ENCODE measurements around the gene ARHGAP10.
"Not testable (repeated sequence)": the region's sequence is repeated elsewhere in the genome, so short reads cannot be mapped to it uniquely, and the experiment has no call there.

Gene ARHGAP10

DNA sequence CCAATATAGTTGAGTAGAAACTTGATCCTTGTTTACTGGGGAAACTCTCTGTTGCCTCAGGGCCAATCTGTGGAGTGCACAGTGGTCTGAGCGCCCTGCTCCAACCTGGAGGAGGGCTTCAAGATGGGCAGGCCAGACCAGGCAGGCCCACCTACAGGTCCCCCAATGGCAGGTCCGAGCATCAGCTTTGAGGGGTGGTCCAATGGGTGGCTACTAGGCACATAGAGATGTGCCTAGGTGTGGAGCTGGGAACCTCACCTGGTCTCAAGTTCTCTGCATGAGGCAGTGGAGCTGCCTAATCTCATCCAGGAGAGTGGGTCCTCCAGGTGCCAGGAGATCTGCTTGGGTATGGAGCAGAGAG, 252.9 kb downstream of the ARHGAP10 start:
- Histone ChIP-seq H3K9me3 (ENCODE audit: control insufficient read depth, low read length) (no peaks in the 10 kb centered on the region), H3K4me3 (ENCODE audit: low read length) (no peak overlapping the region), H3K4me1 (ENCODE audit: control insufficient read depth, insufficient read depth, low read length) (peaks cover 7% of the 10 kb centered on the region), H3K36me3 (ENCODE audit: control insufficient read depth, insufficient read depth, low read length) (no peaks in the 10 kb centered on the region), H3K9ac (ENCODE audit: low read length) (no peak overlapping the region), H3K27me3 (ENCODE audit: control insufficient read depth, insufficient read depth, low read length) (no peaks in the 10 kb centered on the region)

DNA sequence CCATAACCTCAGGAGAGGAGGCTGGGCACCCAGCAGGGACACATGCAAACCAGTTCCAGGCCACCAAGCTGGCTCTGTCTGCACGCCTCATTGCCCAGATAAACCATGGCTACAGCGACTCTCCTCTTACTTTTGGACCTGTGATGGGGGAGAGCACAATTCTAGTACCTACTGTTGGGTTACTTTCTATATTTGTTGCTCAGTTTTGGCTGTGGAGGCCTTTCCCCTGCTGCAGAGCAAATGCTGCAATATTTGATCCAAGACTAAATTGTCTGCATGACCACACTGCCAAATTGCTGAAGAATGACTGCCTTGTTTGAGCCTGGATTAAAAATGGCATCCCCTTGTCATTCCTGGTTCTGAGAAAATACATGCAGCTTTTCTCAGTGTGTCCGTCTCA, 253.5 kb downstream of the ARHGAP10 start:
- no peaks in the 10 kb centered on the region for H3K9me3 ChIP-seq (ENCODE audit: control insufficient read depth, low read length)
- no peaks in the 10 kb centered on the region for H3K27me3 ChIP-seq (ENCODE audit: control insufficient read depth, insufficient read depth, low read length)
- H3K36me3 ChIP-seq (ENCODE audit: control insufficient read depth, insufficient read depth, low read length): no peaks in the 10 kb centered on the region
- H3K4me1 ChIP-seq (ENCODE audit: control insufficient read depth, insufficient read depth, low read length): peaks cover 7% of the 10 kb centered on the region
- H3K9ac ChIP-seq (ENCODE audit: low read length): no peak overlapping the region
- no peak overlapping the region for H3K4me3 ChIP-seq (ENCODE audit: low read length)

DNA sequence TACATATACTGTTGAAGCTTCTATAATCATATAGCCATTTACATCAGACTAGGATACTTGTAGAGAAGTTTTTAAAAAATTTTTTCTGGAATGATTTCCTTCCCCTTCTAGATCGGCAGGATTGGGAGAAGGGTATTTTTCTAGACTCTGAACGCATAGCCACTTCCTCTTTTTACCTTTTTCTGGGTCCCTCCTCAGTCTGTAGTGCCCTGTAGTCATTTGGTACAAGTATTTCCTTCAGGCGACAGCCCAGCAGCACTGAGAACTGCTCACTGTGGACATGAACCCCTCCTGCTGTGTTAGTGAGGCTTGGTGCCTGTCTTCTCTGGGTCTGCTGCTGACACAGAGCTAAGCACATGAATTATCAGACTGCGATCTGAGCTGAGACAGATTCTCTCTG, 255.4 kb downstream of the ARHGAP10 start:
- no peaks in the 10 kb centered on the region for H3K9me3 ChIP-seq (ENCODE audit: control insufficient read depth, low read length)
- no peak overlapping the region for H3K9ac ChIP-seq (ENCODE audit: low read length)
- no peak overlapping the region for H3K4me3 ChIP-seq (ENCODE audit: low read length)
- H3K27me3 ChIP-seq (ENCODE audit: control insufficient read depth, insufficient read depth, low read length): no peaks in the 10 kb centered on the region
- H3K4me1 ChIP-seq (ENCODE audit: control insufficient read depth, insufficient read depth, low read length): peaks cover 7% of the 10 kb centered on the region
- H3K36me3 ChIP-seq (ENCODE audit: control insufficient read depth, insufficient read depth, low read length): no peaks in the 10 kb centered on the region

GRCh38 chr4:147991543-147992283, 259.8 kb downstream of the ARHGAP10 start:
- no peaks in the 10 kb centered on the region for H3K4me1 ChIP-seq (ENCODE audit: control insufficient read depth, insufficient read depth, low read length)
- no peaks in the 10 kb centered on the region for H3K27me3 ChIP-seq (ENCODE audit: control insufficient read depth, insufficient read depth, low read length)
- no peak overlapping the region for H3K4me3 ChIP-seq (ENCODE audit: low read length)
- H3K36me3 ChIP-seq (ENCODE audit: control insufficient read depth, insufficient read depth, low read length): no peaks in the 10 kb centered on the region
- no peak overlapping the region for H3K9ac ChIP-seq (ENCODE audit: low read length)
- H3K9me3 ChIP-seq (ENCODE audit: control insufficient read depth, low read length): no peaks in the 10 kb centered on the region

DNA sequence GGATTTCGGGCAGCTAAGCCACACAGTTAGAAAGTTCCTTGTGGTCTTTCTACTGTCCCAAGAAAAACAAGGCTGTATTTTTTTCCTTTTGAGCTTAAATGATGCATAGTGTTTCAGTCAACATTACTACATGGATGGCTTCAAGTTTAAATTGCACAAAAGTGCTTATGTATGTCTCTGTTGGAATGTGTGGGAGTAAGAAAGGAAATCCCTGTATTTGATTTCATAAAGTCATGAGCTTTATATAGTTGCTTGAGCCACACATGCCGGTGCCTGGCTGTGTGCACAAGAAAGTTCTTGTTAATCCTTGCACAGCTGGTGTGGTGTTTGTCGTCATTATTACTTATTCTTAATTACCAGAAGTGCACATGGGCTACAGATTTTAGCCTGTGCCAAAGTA, 262.2 kb downstream of the ARHGAP10 start:
- Histone ChIP-seq H3K36me3 (ENCODE audit: control insufficient read depth, insufficient read depth, low read length) (no peaks in the 10 kb centered on the region), H3K4me1 (ENCODE audit: control insufficient read depth, insufficient read depth, low read length) (no peaks in the 10 kb centered on the region), H3K27me3 (ENCODE audit: control insufficient read depth, insufficient read depth, low read length) (no peaks in the 10 kb centered on the region), H3K9ac (ENCODE audit: low read length) (no peak overlapping the region), H3K4me3 (ENCODE audit: low read length) (no peak overlapping the region), H3K9me3 (ENCODE audit: control insufficient read depth, low read length) (no peaks in the 10 kb centered on the region)

DNA sequence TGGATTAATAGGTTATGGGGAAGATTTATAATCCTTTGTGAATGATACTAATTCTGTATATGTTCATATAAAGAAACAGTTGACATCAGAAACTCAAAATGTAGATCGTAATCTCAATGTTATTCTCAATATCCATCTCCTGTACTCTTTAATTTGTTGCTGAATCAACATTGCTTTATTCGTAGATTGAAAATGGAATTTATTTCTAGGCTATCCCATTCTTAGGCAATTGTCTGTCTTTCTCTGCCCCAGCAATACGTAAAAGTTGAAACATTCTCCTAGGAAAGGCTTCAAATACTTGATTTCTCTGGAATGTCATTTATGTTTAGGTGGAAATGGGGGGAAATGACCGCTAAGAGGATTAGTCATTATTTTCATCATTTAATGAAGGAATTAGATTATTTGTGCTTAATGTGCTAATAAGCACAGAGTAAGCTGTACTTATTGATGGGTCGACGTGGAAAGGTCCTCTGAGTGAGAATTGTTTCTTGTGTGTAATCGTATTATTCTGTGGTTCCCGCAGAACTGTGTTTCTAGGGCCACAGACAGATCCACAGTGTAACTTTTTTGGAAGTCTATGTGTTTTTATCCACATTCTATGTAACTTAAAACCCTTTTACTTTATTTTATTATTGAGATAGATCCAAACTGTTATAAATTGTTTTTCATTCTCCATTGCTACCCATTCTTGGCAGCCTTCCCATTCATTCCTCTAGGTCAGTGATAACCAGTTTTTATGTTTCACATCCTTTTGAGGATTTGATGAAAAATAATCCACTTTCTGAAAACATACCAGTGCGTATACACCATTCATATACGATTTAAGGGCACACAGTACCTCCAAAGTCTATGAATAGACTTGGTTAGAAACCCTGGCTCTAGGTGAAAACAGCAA, 262.9 kb downstream of the ARHGAP10 start:
- H3K4me1 ChIP-seq (ENCODE audit: control insufficient read depth, insufficient read depth, low read length): no peaks in the 10 kb centered on the region
- no peak overlapping the region for H3K9ac ChIP-seq (ENCODE audit: low read length)
- no peak overlapping the region for H3K4me3 ChIP-seq (ENCODE audit: low read length)
- H3K9me3 ChIP-seq (ENCODE audit: control insufficient read depth, low read length): no peaks in the 10 kb centered on the region
- H3K27me3 ChIP-seq (ENCODE audit: control insufficient read depth, insufficient read depth, low read length): no peaks in the 10 kb centered on the region
- H3K36me3 ChIP-seq (ENCODE audit: control insufficient read depth, insufficient read depth, low read length): no peaks in the 10 kb centered on the region

GRCh38 chr4:147996859-147997258, 265.0 kb downstream of the ARHGAP10 start:
- no peaks in the 10 kb centered on the region for H3K27me3 ChIP-seq (ENCODE audit: control insufficient read depth, insufficient read depth, low read length)
- H3K4me1 ChIP-seq (ENCODE audit: control insufficient read depth, insufficient read depth, low read length): no peaks in the 10 kb centered on the region

DNA sequence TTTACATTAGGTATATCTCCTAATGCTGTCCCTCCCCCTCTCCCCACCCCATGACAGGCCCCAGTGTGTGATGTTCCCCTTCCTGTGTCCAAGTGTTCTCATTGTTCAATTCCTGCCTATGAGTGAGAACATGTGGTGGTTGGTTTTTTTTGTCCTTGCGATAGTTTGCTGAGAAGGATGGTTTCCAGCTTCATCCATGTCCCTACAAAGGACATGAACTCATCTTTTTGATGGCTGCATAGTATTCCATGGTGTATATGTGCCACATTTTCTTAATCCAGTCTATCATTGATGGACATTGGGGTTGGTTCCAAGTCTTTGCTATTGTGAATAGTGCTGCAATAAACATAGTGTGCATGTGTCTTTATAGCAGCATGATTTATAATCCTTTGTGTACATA, 268.1 kb downstream of the ARHGAP10 start:
- H3K27me3 ChIP-seq (ENCODE audit: control insufficient read depth, insufficient read depth, low read length); H3K36me3 ChIP-seq (ENCODE audit: control insufficient read depth, insufficient read depth, low read length); H3K9ac ChIP-seq (ENCODE audit: low read length); H3K9me3 ChIP-seq (ENCODE audit: control insufficient read depth, low read length); H3K4me3 ChIP-seq (ENCODE audit: low read length); H3K4me1 ChIP-seq (ENCODE audit: control insufficient read depth, insufficient read depth, low read length): not testable (repeated sequence)

More at GRCh38 chr4:147996859-147997258, 265.0 kb downstream of the ARHGAP10 start:
- no peak overlapping the region for H3K4me3 ChIP-seq (ENCODE audit: low read length)
- no peak overlapping the region for H3K9ac ChIP-seq (ENCODE audit: low read length)
- H3K36me3 ChIP-seq (ENCODE audit: control insufficient read depth, insufficient read depth, low read length): no peaks in the 10 kb centered on the region
- H3K9me3 ChIP-seq (ENCODE audit: control insufficient read depth, low read length): no peaks in the 10 kb centered on the region

GRCh38 chr4:148004228-148004857, 272.5 kb downstream of the ARHGAP10 start:
- H3K9me3 ChIP-seq (ENCODE audit: control insufficient read depth, low read length): no peaks in the 10 kb centered on the region
- H3K9ac ChIP-seq (ENCODE audit: low read length): no peak overlapping the region
- no peak overlapping the region for H3K4me3 ChIP-seq (ENCODE audit: low read length)
- H3K27me3 ChIP-seq (ENCODE audit: control insufficient read depth, insufficient read depth, low read length): no peaks in the 10 kb centered on the region
- no peaks in the 10 kb centered on the region for H3K36me3 ChIP-seq (ENCODE audit: control insufficient read depth, insufficient read depth, low read length)
- H3K4me1 ChIP-seq (ENCODE audit: control insufficient read depth, insufficient read depth, low read length): no peaks in the 10 kb centered on the region

DNA sequence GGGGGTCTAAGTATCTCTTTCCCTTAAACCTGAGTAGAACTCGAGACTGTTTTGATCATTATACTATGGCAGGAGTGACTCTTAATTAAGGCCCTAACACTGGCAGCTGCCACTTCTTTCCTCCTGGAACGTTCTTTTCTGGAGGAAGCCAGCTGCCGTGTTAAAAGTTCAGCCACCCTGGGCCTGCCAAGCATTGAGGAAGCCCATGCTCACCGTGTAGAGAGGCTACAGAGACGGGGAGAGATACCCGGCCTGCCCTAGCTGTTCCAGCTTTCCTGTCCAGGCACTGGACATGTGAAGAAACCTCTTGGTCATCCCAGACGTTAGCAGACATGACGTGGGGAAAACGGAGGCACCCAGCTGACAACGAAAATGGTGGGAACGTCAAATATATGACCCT, 274.1 kb downstream of the ARHGAP10 start:
- Histone ChIP-seq H3K9ac (ENCODE audit: low read length) (no peak overlapping the region), H3K9me3 (ENCODE audit: control insufficient read depth, low read length) (no peaks in the 10 kb centered on the region), H3K36me3 (ENCODE audit: control insufficient read depth, insufficient read depth, low read length) (no peaks in the 10 kb centered on the region), H3K4me1 (ENCODE audit: control insufficient read depth, insufficient read depth, low read length) (no peaks in the 10 kb centered on the region), H3K4me3 (ENCODE audit: low read length) (no peak overlapping the region), H3K27me3 (ENCODE audit: control insufficient read depth, insufficient read depth, low read length) (no peaks in the 10 kb centered on the region)

GRCh38 chr4:148007314-148007760, 275.4 kb downstream of the ARHGAP10 start:
- no peak overlapping the region for H3K4me3 ChIP-seq (ENCODE audit: low read length)
- no peak overlapping the region for H3K9ac ChIP-seq (ENCODE audit: low read length)

GRCh38 chr4:148007792-148008191, 275.9 kb downstream of the ARHGAP10 start:
- no peaks in the 10 kb centered on the region for H3K9me3 ChIP-seq (ENCODE audit: control insufficient read depth, low read length)
- no peaks in the 10 kb centered on the region for H3K36me3 ChIP-seq (ENCODE audit: control insufficient read depth, insufficient read depth, low read length)
- H3K4me3 ChIP-seq (ENCODE audit: low read length): no peak overlapping the region
- no peak overlapping the region for H3K9ac ChIP-seq (ENCODE audit: low read length)
- H3K27me3 ChIP-seq (ENCODE audit: control insufficient read depth, insufficient read depth, low read length): no peaks in the 10 kb centered on the region
- H3K4me1 ChIP-seq (ENCODE audit: control insufficient read depth, insufficient read depth, low read length): no peaks in the 10 kb centered on the region

More at GRCh38 chr4:148007314-148007760, 275.4 kb downstream of the ARHGAP10 start:
- Histone ChIP-seq H3K4me1 (ENCODE audit: control insufficient read depth, insufficient read depth, low read length) (no peaks in the 10 kb centered on the region), H3K9me3 (ENCODE audit: control insufficient read depth, low read length) (no peaks in the 10 kb centered on the region), H3K27me3 (ENCODE audit: control insufficient read depth, insufficient read depth, low read length) (no peaks in the 10 kb centered on the region), H3K36me3 (ENCODE audit: control insufficient read depth, insufficient read depth, low read length) (no peaks in the 10 kb centered on the region)
